Superior temporal gyrus (tissue), 1 donor: ENCODE results near the gene TMEM92.
"Not testable (repeated sequence)": the region's sequence is repeated elsewhere in the genome, so short reads cannot be mapped to it uniquely, and the experiment has no call there.

Experiments used
- DNase-seq: peaks from one replicate; pipeline ENCODE4 v3.0.0-alpha.2; 2016; ENCODE audit errors: extremely low spot score

The TMEM92 gene

DNA sequence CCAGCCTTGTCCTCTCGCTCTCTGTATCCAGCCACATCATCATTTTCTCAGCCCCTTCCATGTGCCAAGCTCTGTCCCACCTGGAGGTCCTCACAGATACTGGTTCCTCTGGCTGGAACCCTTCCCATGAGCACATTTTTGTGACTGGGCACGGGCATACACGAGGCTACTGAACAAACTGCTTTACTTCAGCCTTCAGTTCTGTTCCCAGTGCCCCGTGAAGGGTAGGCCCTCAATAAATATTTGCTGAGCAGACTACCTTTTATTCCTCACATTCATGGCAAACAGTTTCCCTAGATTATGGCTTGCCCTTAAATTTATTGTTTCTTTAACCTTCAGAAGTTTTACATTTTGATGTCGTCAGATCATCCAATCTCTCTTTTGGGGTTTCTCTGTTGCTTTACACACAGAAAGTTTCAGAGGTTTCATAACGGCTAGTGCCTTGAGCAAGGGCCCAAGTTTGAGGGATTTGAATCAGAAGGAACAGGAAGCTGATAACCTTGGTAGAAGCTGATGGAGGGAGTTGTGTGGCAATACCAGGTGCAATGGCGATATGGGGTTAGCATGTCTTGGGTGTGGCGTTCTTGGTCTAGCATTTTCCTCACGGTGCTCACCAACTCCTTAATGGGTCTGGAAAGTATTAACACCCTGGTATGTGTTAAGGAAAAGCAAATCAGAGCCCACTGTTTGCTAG, 27.8 kb downstream of the TMEM92 start:
- DNase-seq, result no peak

DNA sequence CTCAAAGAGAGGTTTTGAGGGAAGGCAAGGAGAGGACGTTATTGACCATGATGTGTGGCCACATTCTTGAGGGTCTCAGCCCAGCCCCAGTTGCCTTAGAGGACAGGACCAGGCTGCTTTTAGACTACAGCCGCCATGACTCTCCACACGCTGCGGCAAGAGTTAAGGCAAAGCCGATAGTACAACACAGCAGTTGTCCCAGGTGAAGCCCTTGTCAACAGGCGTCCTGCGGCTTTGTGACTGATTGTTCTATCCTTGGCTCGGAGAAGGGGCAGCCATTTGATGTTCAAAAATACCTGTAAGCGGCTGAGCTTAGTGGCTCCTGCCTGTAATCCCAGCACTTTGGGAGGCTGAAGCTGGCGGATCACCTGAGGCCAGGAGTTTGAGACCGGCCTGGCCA, 28.8 kb downstream of the TMEM92 start:
- no peak for DNase-seq

DNA sequence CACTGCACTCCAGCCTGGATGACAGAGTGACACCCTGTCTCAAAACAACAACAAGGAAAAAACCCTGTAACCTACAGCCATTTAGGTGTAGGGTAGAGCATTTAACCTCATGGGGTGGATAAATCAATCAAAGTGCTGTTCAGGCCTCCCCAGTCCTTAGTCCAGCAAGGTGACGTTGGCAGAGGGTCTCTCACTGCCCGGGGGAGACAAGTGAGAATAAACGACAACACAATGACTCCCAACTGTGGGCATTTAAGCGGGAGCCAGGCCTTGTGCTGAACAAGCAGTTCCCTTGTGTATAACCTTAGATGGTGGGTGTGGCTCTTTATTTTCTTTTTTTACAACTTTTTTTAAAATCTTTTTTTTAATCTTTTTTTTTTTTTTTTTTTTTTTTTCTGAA, 29.3 kb downstream of the TMEM92 start:
- DNase-seq, result no peak

DNA sequence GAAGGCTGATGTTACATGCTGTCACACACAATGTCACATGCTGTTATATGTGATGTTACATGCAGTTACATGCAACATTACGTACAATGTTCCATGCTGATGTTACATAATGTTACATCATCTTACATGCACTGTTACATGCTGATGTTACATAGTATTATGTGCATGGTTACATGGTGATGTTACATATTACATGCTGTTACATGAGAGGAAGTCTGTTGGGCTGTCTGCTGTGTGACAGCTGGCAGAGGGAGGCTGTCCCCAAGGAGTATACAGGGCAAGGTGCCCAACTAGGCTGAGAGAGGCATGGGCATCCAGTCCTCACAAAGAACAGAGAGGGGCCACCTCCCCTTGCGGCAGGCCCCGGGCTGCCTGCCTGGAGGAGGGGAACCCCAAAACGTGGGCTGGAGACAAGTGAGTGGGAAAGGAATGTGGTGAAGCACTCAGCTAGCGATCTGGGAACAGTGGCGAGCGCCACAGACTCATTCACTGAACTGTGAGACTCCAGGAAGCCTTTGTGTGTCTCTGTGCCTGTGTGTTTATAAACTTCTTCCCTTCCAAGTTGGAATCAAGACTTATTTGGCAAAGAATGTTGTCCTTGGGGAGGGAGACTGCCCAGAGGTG, 30.6 kb downstream of the TMEM92 start:
- DNase-seq, result no peak

DNA sequence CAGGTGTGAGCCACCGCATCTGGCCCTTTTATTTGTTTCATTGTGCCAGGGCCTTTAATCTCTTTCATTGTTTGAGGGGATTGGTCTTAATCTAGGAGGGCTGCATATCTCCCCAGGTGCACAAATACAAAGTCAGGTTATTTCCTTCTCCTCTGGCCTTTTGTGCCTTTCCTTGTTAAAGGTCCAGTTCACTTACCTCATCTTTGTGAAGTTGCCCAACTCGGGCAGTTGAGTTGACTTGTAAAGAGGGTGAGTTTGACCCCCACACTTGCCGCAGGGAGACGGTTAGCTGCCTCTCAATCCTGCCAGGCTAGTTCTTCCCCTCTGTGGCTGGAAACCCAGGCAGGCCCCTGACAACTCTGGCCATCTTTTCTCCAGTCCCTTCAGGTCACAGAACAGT, 33.4 kb downstream of the TMEM92 start:
- DNase-seq, result no peak

GRCh38 chr17:50308666-50309065, 34.4 kb downstream of the TMEM92 start:
- no peak for DNase-seq

DNA sequence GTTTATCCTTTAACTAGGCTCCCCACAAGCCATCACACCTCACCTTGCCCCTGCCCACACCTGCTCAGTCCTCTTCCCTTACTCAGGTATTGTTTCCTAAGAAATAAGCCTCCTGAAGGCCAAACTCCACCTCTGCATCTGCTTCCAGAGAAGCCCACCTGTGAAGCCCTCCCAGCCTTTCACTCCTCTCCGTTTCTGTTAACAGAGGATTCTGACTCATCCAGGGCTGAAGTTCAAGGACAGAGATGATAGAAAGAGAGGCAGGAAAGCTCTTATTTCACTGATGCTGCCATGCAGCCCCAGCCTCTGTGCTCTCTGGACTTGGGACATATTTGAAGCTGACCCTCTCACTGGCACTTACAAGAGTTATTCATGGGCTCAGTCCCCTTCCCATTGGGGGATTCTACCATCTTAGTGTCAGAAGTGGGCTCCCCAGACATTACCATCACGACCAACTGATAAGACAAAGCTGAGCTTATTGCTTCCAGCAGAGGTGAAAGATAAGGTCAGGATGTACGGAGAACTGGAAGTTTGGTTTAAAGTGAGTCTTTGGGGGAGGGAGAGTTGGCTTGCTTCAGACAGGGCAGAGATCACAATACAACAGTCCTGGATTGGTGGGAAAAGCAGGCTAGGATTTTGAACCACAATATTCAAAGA, 36.3 kb downstream of the TMEM92 start:
- no peak for DNase-seq

DNA sequence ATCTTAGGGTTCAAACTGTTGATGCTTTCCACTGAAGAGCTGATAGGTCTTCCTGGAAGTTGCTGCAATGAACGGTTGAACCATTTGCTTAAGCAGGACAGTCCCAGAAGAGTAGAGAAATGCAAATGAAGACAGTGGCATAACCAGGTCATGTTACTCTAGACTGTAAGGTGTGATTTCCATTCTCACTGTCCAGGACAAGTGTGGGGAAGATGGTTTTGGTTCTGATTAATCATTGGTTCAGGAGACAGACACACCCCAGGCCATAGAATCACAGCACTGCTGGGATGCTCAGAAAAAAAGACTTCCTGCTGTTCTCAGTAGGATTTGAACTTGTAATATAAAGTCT, 36.8 kb downstream of the TMEM92 start:
- DNase-seq, result no peak

GRCh38 chr17:50311483-50311882, 37.2 kb downstream of the TMEM92 start:
- no peak for DNase-seq

DNA sequence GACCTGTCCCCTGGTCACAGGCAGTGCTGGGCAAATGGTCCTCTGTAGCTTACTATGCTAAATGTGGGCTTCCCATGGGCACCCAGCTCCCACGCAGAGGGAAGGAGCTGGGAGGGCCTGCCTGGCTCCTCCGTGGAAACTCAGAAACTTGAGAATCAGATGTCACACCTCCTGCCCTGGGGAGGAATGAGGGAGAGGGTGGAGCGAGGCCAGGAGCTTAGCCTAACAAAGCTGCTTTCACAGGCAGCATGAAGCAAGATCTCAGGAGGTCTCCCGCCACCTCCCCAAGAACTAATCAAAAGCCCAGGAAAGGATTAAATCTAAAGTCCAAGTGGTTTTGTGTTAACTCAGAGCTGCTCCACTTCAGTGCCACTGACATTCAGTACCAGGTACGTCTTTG, 38.0 kb downstream of the TMEM92 start:
- DNase-seq, result no peak

- DNase-seq, result no peak
These were observed 40.3 kb downstream of the TMEM92 start for GRCh38 chr17:50314456-50315011.

- DNase-seq, result no peak
These were observed 41.8 kb downstream of the TMEM92 start for GRCh38 chr17:50316016-50316587.

- not testable (repeated sequence) for DNase-seq
These were observed 42.4 kb downstream of the TMEM92 start for GRCh38 chr17:50316660-50317059.

GRCh38 chr17:50317121-50317520, 42.9 kb downstream of the TMEM92 start:
- DNase-seq, result no peak

GRCh38 chr17:50318501-50319285, 44.4 kb downstream of the TMEM92 start:
- DNase-seq, result no peak

GRCh38 chr17:50319306-50320004, 45.2 kb downstream of the TMEM92 start:
- no peak for DNase-seq

GRCh38 chr17:50322271-50322670, 48.0 kb downstream of the TMEM92 start:
- no peak for DNase-seq

GRCh38 chr17:50323060-50323459, 48.8 kb downstream of the TMEM92 start:
- DNase-seq, result no peak

DNA sequence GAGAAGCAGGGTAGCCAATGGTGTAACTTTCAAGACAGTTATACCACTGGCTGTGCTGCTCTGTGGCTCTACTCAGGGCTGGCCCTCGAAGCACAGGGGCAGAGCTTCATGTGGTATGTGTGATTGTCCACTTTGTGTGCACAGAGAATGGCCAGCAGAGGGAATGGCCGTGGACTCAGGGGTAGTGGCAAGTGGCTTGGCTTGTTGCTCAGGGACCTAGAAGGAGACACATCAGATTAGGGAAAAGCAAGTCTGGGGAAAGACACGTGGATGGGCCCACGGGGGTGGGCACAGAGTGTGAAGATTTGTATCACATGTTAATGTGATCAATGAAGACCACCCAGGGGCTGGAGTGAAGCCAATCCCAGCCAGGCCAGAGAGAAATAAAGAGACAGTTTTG, 51.6 kb downstream of the TMEM92 start:
- no peak for DNase-seq

DNA sequence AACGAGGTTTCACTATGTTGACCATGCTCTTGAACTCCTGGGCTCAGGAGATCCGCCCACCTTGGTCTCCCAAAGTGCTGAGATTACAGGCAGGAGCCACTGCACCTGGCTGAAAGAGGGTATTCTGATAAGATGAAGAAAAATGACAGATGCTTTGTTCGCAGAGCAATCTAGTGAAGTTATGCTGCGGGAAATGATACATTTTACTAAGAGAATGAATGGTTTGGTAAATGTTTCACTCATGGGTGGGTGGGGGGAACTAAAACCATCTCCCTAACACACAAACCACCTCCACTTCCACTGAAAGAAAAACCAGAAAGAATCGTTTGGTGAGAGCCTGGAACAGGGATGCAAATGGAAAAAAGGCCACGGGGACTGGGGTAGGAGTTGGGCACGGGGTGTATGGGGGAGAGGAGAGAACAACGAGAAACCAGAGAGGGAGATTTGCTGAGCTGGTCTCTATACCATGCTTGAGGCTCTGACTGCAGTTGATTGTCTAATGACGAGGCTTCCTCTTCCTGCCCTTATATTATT, 52.6 kb downstream of the TMEM92 start:
- DNase-seq, result no peak
